ENCODE results near the gene SLC37A4.

GRCh38 chr11:119006656-119007055 lies 24.0 kb downstream of the SLC37A4 start:
- no peak for TF ChIP-seq CTCF (IDR thresholded peaks at IDR 0.05; ENCODE audit: low read depth, low read length, poor library complexity, severe bottlenecking)
- no peak for TF ChIP-seq EZH2phosphoT487 (IDR thresholded peaks at IDR 0.05; ENCODE audit: borderline replicate concordance, low read length)

All from DOHH2 (cell line).